HL-60 (cell line): ENCODE results near the gene PHACTR3.

Experiments used
- DNase-seq, 2 experiments: peaks; one replicate each; pipeline ENCODE4 v3.0.0-alpha.2; 2010 to 2020; ENCODE audit warnings: low read depth in 1 of 2, low spot score in 1 of 2
- H3K27ac ChIP-seq: fragments of 250-450 bp; sonication (Bioruptor Pico); replicated peaks from 2 replicates; pipeline ENCODE4 v1.5.1; 2020; ENCODE audit warnings: mild to moderate bottlenecking, moderate library complexity
- H3K27me3 ChIP-seq: fragments of 250-450 bp; sonication (Bioruptor Pico); 2 replicates; pipeline ENCODE4 v1.5.1; 2021; ENCODE audit warnings: mild to moderate bottlenecking, moderate library complexity; ENCODE audit not compliant: insufficient read depth, poor library complexity, severe bottlenecking
- H3K4me3 ChIP-seq: replicated peaks from 2 replicates; pipeline ENCODE4 v1.5.1; 2011; ENCODE audit warnings: mild to moderate bottlenecking, control low read depth, low read length; ENCODE audit not compliant: insufficient read depth
- CTCF ChIP-seq: IDR thresholded peaks from one replicate; pipeline ENCODE4 v1.5.1; 2011; ENCODE audit warnings: low read length, control low read depth, inconsistent platforms; ENCODE audit not compliant: insufficient read depth
- GABPA ChIP-seq: IDR thresholded peaks from 2 replicates; pipeline ENCODE4 v1.6.1; 2012; ENCODE audit warnings: low read depth
- POLR2AphosphoS5 ChIP-seq: IDR thresholded peaks from 2 replicates; pipeline ENCODE4 v1.6.1; 2012; ENCODE audit warnings: low read depth
- REST ChIP-seq: IDR thresholded peaks from 2 replicates; pipeline ENCODE4 v1.6.1; 2012; ENCODE audit warnings: low read depth; ENCODE audit not compliant: insufficient replicate concordance
- SPI1 ChIP-seq: IDR thresholded peaks from 2 replicates; pipeline ENCODE4 v1.6.1; 2012; ENCODE audit warnings: low read depth, mild to moderate bottlenecking, borderline replicate concordance

Gene PHACTR3

GRCh38 chr20:59835448-59836395 lies 231.4 kb downstream of the PHACTR3 start:
- H3K4me3 ChIP-seq: no peak overlapping the region
- no peak overlapping the region for H3K27ac ChIP-seq
- DNase-seq: no peak
- H3K27me3 ChIP-seq: peaks cover 26% of the 10 kb centered on the region
- TF ChIP-seq SPI1: no peak
- no peak for TF ChIP-seq CTCF
- TF ChIP-seq GABPA: no peak
- no peak for TF ChIP-seq REST
- no peak for TF ChIP-seq POLR2AphosphoS5

- no peak overlapping the region for H3K4me3 ChIP-seq
- DNase-seq: no peak
- no peak for TF ChIP-seq CTCF
- TF ChIP-seq SPI1: no peak
- TF ChIP-seq GABPA: no peak
- peaks cover 29% of the 10 kb centered on the region for H3K27me3 ChIP-seq
- H3K27ac ChIP-seq: no peak overlapping the region
Measured at GRCh38 chr20:59836767-59837166, 232.4 kb downstream of the PHACTR3 start.

GRCh38 chr20:59837623-59838394 lies 233.5 kb downstream of the PHACTR3 start:
- H3K27ac ChIP-seq: no peak overlapping the region
- no peak for DNase-seq
- no peak for TF ChIP-seq GABPA
- TF ChIP-seq POLR2AphosphoS5: no peak
- TF ChIP-seq SPI1: no peak
- no peak for TF ChIP-seq CTCF
- no peak for TF ChIP-seq REST
- no peak overlapping the region for H3K4me3 ChIP-seq
- H3K27me3 ChIP-seq: peaks cover 31% of the 10 kb centered on the region
